Eye (tissue), 1 donor: Measurements from ENCODE around the gene ENO3.
"Not testable (repeated sequence)": the region's sequence is repeated elsewhere in the genome, so short reads cannot be mapped to it uniquely, and the experiment has no call there.

Source experiments
- DNase-seq: peaks from one replicate; pipeline ENCODE4 v3.0.0-alpha.2; 2015

ENO3 gene

DNA sequence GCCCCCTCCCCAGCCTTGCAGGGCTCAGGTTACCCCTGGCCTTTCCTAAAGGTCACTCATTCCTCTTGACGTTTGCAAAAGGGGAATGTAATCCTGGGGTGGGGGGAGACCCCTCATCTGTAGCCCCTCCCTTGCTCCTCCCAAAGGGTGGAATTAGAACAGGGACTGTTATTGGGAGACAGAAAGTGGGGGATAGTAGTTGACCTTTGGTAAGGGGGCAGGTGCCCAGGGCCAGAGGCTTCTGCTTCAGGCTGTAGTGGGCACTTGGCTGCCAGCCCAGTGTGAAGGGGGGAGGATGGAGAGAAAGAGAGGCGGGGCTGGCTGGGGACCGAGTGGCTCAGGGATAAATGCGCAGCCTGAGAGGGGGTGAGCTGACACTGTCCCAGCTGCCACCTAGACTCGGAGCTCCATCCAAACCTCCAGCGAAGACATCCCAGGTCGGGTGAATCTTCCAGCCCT lies at the start of gene ENO3:
ENO3 (plus strand) TSS at position 374 of the 459 bp plus-strand sequence. CDS start 711 bp downstream, outside the sequence.
- peak; percentile 45 for DNase-seq

DNA sequence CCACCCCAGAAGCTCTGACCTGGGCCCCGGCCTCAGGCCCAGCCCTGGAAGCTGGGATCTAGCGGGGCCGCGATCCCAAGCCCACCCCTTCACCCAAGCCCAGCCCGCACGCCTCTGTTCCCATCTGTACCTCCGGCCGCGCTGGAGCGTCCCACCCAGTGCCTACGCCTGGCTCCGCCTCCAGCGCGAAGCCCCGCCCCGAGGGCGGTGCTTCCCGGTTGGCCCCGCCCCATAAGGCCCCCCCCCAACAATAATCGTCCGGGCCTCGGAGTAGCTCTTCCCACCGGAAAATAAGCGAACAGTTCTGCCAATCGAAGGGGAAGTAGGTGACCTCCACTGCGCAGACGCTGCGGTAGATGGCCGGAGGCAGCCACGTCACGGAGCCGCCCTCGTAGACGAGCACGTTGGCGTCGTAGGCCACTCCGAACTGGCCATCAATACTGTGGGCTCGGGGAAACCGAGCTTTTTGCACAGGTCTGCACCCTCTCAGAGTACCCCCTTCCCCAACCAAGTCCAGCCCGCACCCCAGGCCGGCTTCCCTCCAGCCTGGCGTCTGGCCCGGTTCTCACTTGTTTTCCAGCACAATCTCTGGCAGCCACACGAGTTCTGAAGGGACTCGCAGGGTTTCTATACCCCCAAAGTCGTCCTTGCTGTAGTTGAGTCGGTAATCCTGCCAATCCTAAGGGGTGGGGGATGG lies 49.1 kb upstream of the ENO3 start:
- peak; percentile 41 for DNase-seq

DNA sequence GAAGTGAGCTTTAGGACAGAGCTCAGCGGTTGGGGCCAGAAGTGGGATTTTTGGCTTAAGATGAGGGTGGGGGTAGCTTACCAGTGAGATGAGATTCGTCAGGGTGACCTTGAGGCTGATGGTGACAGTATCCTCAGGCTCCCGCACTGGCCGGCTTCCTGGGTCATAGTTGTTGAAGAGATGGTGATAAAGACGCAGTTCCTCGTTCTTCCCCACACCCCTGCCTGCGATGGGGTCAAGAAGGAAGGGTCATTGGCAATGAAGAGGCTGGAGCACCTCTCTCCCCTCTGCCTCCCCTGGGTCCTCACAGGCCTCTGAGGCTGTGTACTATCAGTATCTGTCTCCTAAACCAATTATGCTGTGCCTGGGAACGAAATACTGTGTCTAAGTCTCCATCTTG lies 48.4 kb upstream of the ENO3 start:
- no peak for DNase-seq

DNA sequence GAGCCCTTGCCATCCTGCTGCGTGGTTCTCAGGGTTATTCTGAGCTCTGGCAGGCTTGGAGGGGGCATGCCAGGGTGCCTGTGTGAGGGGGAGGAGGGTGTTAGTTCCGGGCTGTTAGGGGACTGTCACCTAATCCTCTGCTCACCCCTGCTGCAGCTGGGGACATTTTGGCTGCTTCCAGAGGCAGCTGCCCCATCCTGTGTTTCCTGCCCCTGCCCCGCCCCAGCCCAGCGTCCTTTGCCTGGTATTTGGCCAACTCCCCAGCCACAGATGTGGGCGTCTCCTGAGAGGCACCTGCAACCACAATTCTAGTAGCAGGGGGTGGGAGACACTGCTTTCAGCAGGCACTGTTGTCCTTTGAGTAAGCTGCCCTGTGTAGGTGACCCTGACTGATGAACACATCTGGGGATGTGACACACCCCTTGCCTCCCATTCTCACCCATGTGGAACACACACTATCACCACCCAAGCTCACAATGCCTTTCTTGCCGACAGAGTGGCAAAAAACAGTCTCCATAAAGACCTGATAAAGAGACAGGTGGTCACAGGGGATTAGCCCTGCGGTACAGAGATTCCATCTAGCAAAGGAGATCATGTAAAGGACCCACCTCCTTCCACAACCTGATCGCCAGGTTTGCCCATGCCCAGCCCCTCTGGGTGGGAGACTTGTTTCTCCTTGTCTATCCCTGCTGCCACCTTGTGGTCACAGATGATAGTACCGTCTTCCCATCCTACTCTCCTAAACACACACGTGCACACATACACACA lies 47.7 kb upstream of the ENO3 start, which contains the start of gene CHRNE:
CHRNE (minus strand) TSS at position 48 of the 768 bp plus-strand sequence; CDS start at position 13, 35 bp downstream.
- DNase-seq, result peak; percentile 91

DNA sequence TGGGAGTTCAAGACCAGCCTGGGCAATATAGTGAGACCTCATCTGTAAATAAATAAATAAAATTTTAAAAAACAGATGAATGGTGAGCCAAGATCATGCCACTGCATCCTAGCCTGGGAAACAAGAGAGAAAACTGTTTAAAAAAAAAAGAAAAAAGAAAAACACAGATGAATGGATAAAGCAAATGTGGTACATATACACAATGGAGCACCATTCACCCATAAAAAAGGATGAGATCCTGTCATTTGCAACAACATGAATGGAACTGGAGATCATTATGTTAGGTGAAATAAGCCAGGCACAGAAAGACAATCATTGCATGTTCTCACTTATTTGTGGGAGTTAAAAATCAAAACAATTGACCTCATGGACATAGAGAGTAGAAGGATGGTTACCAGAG lies 44.3 kb upstream of the ENO3 start:
- DNase-seq, result not testable (repeated sequence)

DNA sequence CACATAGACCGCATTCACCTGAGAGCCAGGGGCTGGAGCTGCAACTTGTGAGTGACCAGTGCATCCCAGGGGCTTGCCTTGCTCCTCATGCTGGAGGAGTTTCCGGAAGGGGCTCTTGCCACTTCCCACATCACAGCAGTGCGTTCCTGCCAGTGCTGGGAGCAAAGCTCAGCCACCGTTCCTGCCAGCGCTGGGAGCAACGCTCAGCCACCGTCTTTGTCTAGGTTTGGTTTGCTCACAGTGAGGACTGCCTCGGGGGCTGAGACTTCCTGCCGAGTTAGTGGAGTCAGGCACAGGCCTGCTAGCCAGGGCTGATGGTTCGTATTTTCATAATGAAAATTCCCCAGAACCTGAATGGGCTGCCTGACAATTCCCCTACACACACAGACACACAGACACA lies 42.6 kb upstream of the ENO3 start:
- peak; percentile 38 for DNase-seq

DNA sequence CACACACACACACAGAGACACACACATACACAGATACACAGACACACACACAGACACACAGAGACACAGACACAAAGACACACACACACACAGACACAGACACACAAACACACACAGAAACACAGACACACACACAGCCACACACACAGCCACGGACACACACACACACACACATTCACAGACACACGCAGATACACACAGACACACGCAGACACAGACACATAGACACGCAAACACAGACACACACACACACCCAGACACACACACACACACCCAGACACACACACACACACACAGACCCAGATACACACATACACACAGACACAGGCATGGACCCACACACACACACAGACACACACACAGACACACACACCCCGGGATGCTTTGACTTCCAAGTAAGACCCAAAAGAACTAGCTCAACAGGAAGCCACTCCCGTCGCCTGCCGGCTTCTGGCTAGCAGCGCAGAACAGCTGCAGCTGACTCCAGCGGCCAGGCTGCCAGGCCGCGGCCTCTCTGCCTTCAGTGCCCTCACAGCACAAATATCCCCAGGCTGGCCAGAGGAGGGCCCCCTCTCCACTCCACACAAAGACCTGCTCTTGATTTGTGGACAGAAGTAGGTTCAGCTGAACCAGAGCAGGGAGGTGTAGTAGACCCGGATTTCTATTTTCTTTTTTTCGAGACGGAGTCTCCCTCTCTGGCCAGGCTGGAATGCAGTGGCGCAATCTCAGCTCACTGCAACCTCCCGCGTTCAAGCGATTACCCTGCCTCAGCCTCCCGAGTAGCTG lies 42.0 kb upstream of the ENO3 start:
- DNase-seq, result peak; percentile 92

DNA sequence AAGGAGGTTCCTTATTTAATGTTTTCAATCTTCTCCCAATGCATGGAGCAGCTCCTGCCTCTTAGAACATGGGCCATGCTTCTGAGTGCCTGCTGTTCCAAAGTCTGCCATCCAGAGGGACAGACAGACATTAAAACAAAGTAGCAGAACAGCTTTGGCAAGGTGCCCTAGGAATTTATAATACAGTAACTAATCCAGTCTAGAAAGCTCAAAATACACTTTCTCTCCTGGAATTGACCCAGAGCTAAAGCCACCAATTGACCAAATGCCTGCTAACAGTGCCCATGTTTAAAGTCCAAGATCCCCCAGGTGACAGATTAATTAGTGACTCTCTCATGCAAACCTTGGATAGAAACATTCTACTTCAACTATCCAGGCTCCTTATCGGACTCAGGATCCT lies 36.9 kb upstream of the ENO3 start:
- DNase-seq, result peak; percentile 11

DNA sequence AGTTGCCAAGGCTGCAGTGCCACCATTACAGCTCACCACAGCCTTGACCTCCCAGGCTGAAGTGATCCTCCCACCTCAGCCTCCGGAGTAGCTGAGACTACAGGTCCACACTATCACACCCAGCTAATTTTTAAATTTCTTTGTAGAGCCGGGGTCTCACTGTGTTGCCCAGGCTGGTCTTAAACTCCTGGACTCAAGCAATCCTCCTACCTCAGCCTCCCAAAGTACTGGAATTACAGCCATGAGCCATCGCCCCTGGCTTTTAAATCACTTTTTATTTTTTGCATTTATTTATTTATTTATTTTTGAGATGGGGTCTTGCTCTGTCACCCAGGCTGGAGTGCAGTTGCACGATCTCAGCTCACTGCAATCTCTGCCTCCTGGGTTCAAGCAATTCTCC lies 36.4 kb upstream of the ENO3 start:
- not testable (repeated sequence) for DNase-seq

DNA sequence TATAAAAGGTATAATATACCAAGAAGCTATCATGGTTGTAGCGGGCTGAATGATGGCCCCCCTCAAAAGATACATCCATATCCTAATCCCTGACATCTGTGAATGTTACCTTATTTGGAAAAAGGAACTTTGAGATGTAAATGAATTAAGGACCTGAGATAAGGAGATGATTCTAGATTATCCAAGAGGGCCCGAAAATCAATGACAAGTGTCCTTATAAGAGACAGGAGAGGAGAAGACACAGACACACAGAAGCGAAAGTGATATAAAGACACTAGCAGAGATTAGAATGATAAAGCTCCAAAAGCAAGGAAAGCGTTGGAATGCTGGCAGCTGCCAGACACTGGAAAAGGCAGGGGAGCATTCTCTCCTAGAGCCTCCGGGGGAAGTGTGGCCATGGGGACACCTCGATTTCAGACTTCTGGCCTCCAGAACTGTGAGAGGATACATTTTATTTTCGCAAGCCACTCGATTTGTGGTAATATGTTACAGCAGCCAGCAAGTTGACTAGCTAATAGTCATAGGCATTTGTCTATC lies 31.3 kb upstream of the ENO3 start:
- DNase-seq, result no peak

DNA sequence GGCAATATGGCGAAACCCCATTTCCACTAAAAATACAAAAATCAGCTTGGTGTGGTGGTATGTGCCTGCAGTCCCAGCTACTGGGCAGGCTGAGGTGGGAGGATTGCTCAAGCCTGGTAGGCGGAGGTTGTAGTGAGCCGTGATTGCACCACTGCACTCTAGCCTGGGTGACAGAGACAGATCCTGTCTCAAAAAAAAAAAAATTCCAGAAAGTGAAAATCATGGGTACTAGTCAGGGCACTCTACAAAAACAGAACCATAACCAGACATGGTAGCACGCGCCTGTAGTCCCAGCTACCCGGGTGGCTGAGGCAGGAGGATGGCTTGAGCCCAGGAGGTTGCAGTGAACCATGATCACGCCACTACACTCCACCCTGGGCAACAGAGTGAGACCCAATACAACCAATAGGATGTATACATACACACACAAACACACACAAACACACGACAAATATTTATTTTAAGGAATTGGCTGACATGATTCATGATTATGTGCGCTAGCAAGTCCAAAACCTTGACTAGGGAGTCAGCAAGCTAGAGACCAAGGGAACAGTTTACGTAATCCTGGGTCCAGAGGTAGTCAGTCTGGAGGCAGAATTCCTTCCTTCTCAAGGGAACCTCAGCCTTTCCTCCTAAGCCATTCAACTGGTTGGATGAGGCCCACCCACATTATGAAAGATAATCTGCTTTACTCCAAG lies 30.4 kb upstream of the ENO3 start:
- DNase-seq, result no peak

DNA sequence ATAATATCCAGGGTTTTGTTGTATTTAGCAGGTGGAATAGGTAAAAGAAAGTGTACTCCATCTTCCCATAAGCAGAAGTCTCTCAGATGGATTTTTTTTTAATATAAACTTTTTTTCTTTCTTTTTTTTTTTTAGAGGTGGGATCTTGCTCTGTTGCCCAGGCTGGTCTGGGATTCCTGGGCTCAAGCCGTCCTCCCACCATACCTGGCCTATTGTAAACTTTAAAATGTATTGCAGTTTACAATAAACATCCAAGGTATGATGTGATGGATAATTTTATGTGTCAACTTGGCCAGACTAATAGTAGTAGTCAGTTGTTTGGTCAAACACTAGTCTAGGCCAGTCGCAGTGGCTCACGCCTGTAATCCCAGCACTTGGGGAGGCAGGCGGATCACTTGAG lies 29.6 kb upstream of the ENO3 start:
- DNase-seq, result no peak

DNA sequence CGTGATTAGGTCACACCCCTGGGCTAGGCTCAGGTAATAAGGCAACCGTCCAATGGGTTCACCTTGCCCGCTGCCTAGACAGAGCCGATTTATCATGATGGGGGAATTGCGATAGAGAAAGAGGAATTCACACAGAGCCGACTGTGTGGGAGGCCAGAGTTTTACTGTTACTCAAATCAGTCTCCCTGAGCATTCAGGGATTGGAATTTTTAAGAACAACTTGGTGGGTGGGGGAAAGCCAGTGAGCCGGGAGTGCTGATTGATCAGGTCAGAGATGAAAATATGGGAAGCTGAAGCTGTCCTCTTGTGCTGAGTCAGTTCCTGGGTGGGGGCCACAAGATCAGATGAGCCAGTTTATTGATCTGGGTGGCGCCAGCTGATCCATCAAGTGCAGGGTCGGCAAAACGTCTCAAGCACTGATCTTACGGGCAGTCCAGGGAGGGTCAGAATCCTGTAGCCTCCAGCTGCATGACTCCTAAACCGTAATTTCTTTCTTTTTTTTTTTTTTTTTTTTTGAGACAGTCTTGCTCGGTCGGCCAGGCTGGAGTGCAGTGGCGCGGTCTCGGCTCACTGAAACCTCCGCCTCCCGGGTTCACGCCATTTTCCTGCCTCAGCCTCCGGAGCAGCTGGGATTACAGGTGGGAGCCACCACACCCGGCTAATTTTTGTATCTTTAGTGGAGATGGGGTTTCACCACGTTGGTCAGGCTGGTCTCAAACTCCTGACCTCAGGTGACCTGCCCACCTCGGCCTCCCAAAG lies 24.2 kb upstream of the ENO3 start:
- DNase-seq, result not testable (repeated sequence)

DNA sequence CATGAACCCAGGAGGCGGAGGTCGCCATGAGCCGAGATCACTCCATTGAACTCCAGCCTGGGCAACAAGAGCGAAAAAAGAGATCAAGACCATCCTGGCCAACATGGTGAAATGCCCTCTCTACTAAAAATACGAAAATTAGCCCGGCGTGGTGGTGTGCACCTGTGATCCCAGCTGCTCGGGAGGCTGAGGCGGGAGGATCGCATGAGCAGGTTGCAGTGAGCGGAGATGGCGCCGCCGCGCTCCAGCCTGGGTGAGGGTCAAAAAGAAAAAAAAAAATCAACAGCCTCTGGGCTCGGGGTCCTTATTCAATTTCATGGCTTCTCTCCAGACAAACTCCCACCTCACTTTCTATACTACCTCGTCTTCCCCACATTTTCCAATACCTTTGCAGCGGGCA lies 22.0 kb upstream of the ENO3 start:
- no peak for DNase-seq

DNA sequence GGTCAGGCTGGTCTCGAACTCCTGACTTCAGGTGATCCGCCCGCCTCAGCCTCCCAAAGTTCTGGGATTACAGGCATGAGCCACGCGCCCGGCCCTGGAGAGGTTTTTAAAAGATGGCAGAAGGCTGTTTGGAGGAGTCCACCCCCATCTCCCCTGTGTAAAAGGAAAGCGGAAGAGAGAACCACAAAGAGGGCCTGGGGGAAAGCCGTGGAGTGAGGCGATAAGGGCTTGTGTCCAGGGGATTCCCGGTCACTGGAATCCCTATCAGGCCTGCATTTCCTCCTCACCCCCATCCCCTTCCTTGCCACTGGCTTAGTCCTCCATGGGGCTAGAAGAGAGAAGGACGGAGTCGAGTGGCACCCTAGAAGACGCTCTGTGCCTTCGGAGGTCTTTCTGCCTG lies 19.0 kb upstream of the ENO3 start, which contains the start of gene GP1BA:
GP1BA (plus strand) TSS at position 315 of the 400 bp plus-strand sequence. CDS start 328 bp downstream, outside the sequence.
- DNase-seq, result no peak

DNA sequence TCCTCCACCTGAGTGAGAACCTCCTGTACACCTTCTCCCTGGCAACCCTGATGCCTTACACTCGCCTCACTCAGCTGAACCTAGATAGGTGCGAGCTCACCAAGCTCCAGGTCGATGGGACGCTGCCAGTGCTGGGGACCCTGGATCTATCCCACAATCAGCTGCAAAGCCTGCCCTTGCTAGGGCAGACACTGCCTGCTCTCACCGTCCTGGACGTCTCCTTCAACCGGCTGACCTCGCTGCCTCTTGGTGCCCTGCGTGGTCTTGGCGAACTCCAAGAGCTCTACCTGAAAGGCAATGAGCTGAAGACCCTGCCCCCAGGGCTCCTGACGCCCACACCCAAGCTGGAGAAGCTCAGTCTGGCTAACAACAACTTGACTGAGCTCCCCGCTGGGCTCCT lies 18.2 kb upstream of the ENO3 start:
- no peak for DNase-seq

DNA sequence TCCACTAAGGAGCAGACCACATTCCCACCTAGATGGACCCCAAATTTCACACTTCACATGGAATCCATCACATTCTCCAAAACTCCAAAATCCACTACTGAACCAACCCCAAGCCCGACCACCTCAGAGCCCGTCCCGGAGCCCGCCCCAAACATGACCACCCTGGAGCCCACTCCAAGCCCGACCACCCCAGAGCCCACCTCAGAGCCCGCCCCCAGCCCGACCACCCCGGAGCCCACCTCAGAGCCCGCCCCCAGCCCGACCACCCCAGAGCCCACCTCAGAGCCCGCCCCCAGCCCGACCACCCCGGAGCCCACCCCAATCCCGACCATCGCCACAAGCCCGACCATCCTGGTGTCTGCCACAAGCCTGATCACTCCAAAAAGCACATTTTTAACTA lies 17.3 kb upstream of the ENO3 start:
- no peak for DNase-seq

DNA sequence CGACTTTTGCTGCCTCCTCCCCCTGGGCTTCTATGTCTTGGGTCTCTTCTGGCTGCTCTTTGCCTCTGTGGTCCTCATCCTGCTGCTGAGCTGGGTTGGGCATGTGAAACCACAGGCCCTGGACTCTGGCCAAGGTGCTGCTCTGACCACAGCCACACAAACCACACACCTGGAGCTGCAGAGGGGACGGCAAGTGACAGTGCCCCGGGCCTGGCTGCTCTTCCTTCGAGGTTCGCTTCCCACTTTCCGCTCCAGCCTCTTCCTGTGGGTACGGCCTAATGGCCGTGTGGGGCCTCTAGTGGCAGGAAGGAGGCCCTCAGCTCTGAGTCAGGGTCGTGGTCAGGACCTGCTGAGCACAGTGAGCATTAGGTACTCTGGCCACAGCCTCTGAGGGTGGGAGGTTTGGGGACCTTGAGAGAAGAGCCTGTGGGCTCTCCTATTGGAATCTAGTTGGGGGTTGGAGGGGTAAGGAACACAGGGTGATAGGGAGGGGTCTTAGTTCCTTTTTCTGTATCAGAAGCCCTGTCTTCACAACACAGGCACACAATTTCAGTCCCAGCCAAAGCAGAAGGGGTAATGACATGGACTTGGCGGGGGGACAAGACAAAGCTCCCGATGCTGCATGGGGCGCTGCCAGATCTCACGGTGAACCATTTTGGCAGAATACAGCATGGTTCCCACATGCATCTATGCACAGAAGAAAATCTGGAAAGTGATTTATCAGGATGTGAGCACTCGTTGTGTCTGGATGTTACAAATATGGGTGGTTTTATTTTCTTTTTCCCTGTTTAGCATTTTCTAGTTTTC lies 16.5 kb upstream of the ENO3 start:
- DNase-seq, result peak; percentile 19

DNA sequence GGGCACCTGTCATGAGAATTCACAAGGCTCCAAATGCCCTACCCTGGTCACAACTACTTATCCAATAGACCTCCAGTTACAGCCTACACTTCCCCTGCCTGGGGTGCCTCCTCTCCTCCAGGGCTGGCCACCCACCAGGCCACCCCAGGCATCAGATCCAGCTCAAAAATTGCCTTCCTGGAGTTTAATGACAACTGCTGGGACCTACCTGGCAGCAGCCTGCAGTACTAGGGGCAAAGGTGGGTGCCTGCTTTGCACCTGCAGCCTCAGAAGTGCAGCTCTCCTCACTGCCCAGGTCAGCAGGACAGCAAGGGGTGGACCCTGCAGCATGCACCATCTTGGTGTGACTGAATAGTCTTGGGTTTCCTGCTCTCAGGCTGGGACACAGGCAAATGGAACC lies 15.3 kb upstream of the ENO3 start:
- no peak for DNase-seq

DNA sequence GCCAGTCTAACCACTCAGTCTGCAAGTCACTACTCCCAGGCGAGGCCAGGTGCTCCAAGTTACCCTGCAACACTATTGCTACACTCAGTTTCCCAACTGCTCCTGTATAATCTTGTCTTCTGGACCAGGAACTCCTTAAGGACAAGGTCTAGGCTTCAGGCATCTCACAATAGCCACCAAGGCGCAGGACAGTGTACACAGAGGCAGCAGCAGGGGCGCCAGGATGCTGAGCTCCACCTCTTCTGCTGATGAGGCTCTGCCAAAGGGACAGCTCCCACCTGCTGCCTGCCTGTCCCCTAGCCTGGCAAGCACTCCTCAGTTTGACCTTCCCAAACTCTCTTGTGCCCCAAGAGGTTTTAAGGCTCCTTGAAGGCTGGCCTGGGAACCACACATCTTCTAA lies 14.5 kb upstream of the ENO3 start:
- DNase-seq, result no peak

DNA sequence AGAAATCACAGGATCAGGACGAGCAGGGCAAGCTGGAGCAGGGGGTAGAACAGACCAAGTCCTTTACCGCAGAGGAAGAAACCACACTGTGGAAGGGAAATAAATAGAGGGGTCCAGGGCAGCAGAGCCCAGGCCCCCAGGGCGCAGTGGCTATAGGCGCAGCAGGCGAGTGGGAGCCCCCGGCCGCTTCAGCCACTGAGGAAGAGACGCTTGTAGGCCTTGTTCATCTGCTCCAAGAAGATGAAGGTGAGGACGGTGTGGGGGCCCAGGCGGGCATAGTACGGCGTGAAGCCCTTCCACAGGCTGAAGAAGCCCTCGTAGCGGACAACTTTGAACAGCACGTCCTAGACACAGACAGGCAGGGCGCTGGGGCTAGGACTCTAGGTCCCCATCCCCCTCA lies 13.4 kb upstream of the ENO3 start:
- DNase-seq, result no peak
